ENCODE measurements around the gene ARHGAP32.

Gene ARHGAP32

DNA sequence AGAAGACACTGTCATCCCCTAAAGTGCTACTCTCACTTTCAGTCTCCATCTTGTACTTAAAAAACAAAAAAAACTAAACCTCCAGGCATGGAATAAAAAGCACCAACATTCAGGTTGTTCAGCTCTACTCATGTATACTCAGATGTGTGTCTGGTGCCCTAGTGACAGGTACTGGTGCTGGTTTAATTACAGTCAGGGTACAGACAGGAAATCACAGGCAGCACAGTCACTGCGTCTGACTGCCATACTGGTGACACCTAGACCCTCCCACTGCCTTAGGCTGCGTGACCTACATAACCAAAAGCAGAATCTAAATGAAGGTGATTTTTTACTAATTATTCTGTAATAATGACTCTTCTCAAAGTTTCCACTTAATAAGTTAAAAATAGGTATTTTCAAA lies at the start of gene ARHGAP32:
Gene ARHGAP32 (minus strand): TSS at position 176 of the 400 bp plus-strand sequence. CDS start 127 bp downstream, at position 49.
- no peak for DNase-seq (ENCODE audit: low spot score)

GRCh38 chr11:129239207-129239606 lies 47.1 kb upstream of the ARHGAP32 start:
- no peak for DNase-seq (ENCODE audit: low spot score)

- DNase-seq (ENCODE audit: low spot score): no peak
Observed at GRCh38 chr11:129237880-129238638, 45.9 kb upstream of the ARHGAP32 start.

GRCh38 chr11:129237456-129237855 lies 45.3 kb upstream of the ARHGAP32 start:
- DNase-seq (ENCODE audit: low spot score): no peak

DNA sequence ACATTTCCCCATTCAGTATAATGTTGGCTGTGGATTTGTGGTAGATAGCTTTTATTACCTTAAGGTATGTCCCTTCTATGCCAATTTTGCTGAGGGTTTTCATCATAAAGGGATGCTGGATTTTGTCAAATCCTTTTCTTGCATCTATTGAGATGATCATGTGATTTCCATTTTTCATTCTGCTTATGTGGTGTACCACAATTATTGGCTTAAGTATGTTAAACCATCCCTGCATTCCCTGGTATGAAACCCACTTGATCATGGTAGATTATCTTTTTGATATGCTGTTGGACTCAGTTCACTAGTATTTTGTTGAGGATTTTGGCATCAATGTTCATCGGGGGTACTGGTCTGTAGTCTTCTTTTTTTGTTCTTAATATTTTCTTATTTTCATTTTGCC lies 44.7 kb upstream of the ARHGAP32 start:
- no peak for DNase-seq (ENCODE audit: low spot score)

GRCh38 chr11:129234978-129235377 lies 42.9 kb upstream of the ARHGAP32 start:
- DNase-seq (ENCODE audit: low spot score): no peak

- DNase-seq (ENCODE audit: low spot score): no peak
Observed at GRCh38 chr11:129230006-129230405, 37.9 kb upstream of the ARHGAP32 start.

- DNase-seq (ENCODE audit: low spot score): no peak
Observed at GRCh38 chr11:129226207-129226798, 34.2 kb upstream of the ARHGAP32 start.

DNA sequence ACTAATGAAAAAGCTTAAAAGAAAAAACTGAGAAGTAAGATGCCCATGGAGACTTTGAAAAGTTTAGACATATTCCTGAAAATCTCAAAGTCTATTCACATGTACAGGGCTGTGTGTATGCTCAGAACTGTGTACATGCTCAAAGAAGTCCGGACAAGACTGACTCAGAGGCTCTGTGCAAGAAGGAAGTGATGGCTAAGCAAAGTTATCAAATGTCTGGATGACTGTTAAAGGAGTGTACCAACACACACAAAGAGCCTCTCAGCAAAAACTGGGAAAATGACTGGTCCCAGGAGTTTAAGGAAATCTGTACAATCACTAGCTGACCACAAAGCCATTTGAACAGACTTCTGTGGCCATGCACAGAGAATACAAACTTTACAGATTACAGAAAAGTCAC lies 33.1 kb upstream of the ARHGAP32 start:
- DNase-seq (ENCODE audit: low spot score): no peak

DNA sequence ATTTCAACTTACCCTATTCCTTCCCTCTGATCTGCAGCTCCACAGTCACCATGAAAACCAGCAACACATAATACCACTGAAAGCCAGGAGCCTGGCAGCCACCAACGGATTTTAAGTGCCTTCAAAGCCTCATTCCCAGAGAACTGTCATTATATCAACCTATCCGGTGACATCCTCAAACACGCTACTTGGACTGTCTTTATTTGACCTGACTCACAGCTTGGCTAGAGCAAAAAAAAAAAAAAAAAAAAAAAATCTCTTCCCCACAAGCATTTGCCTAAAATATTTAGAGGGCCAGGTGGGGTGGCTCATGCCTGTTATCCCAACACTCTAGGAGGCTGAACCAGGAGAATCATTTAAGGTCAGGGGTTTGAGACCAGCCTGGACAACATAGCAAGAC lies 32.4 kb upstream of the ARHGAP32 start:
- DNase-seq (ENCODE audit: low spot score): no peak

DNA sequence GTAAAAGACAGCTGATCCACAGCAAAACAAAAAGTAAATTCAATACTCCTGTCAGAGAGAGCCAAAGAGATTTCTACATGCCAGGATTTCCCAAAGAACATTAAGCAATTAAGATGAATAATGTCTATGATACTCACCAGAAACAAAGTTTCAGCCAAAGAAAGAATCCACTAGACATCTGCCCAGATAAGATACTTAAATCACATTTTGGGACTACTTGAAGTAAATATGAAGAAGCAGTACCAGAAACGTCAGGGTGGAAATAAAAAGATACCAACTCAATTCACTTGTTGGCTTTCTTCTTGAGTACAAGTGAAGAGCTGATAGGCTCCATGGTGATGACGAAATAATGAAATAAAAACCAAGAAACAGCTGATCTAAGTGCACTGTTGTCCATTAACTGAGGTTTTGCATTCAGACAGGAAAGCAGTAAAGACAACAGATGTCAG lies 31.6 kb upstream of the ARHGAP32 start:
- no peak for DNase-seq (ENCODE audit: low spot score)

DNA sequence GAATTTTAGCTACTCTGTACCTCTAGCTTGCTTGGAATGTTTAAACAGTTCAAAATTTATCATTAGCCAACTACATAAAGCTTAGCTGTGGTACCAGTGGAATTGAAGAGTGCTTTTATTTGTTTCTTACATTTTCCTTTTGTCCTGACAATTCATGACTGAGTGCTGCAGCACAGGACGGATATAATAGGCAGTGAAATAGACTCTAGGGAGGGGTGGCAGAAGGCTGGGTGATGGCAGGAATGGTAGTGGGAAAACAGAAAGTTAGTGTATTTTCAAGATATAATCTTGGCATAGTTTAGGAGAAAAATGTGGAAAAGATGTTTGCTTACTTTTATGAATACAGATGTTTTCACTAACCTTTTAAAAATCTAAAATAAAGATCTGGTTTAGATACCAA lies 31.1 kb upstream of the ARHGAP32 start:
- no peak for DNase-seq (ENCODE audit: low spot score)

- no peak for DNase-seq (ENCODE audit: low spot score)
Observed at GRCh38 chr11:129222158-129222557, 30.0 kb upstream of the ARHGAP32 start.

DNA sequence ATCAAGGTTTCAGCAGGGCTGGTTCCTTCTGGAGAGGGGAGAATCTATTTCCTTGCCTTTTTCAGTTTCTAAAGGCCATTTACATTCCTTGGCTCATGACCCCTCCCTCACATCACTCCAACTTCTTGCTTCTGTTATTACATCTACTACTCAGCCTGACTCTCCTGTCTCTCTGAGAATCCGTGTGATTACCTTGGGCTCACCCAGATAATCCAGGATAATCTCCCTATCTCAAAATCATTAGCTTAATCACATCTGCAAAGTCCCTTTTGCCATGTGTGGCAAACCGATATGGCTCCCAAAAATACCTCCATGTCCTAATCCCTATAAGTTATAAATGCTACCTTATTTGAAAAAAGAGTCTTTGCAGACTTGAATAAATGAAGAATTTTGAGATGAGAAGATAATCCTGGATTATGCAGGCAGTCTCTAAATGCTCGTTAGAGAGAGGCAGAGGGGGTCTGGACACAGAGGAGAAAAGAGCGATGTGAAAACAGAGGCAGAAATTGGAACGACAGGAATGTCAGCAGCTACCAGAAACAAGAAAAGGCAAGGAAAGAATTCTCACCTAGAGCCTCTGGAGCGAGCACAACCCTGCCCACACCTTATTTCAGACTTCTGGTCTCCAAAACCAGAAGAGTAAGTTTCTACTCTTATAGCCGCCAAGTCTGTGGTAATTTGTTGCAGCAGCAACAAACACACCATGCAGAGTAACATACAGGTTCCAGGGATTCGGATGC lies 23.6 kb upstream of the ARHGAP32 start:
- no peak for DNase-seq (ENCODE audit: low spot score)

GRCh38 chr11:129214710-129215295 lies 22.7 kb upstream of the ARHGAP32 start:
- no peak for DNase-seq (ENCODE audit: low spot score)

- DNase-seq (ENCODE audit: low spot score): no peak
Observed at GRCh38 chr11:129213261-129213660, 21.1 kb upstream of the ARHGAP32 start.

DNA sequence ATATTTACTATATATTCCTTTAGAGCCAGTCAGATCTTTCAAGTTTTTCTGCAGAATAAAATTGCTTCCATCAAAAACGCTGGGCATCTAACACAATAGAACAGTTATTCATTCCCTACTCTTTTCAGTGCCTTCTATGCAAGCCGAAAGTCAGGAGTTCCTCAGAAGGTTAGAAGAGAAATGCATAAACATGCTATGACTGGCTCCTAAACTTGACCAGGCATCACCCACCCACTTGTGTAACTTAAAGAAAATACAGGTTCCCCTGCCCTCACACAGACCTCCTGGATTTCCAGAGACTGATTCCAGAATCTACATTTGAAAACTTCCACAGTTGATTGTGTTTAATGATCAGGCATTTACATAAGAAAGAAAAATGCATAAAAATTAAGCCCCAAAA lies 19.3 kb upstream of the ARHGAP32 start:
- DNase-seq (ENCODE audit: low spot score): no peak

- DNase-seq (ENCODE audit: low spot score): no peak
Observed at GRCh38 chr11:129210831-129211181, 18.7 kb upstream of the ARHGAP32 start.

GRCh38 chr11:129209891-129210830 lies 18.0 kb upstream of the ARHGAP32 start:
- no peak for DNase-seq (ENCODE audit: low spot score)

GRCh38 chr11:129208863-129209262 lies 16.7 kb upstream of the ARHGAP32 start:
- no peak for DNase-seq (ENCODE audit: low spot score)

GRCh38 chr11:129204150-129204838 lies 12.2 kb upstream of the ARHGAP32 start:
- no peak for DNase-seq (ENCODE audit: low spot score)

Data from HuH-7.5 (cell line).